HG02973 (cell line): ENCODE measurements around the gene TRIM54.
A peak's percentile ranks its signal among the peaks of the same experiment; 100 is the strongest.
"Not testable (repeated sequence)": the region's sequence is repeated elsewhere in the genome, so short reads cannot be mapped to it uniquely, and the experiment has no call there.

ENCODE experiments used
- ATAC-seq: cut with Tn5 transposase; IDR thresholded peaks from one replicate; pipeline ENCODE4 v1.9.1; 2021; ENCODE audit warnings: moderate library complexity; ENCODE audit not compliant: unreplicated experiment

The TRIM54 gene

DNA sequence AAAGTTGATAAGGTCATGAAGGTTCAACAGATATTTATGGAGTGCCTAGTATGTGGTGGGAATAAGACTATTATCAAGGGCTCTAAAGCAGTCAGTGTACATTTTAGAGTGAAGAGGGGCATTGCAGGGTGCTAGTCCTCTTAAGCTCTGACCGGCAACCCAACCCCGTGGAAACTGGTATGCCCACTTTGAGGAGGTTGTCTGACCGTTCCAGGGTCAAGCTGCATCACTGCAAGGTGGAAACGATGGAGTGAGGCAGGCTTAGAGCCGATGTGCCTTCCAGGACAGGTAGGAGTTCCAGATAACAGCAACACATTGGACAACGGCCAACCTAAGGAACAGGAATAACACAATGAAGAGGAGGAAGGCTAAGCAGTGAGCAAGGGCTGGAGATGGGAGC, 27.4 kb downstream of the TRIM54 start:
- ATAC-seq: no peak

DNA sequence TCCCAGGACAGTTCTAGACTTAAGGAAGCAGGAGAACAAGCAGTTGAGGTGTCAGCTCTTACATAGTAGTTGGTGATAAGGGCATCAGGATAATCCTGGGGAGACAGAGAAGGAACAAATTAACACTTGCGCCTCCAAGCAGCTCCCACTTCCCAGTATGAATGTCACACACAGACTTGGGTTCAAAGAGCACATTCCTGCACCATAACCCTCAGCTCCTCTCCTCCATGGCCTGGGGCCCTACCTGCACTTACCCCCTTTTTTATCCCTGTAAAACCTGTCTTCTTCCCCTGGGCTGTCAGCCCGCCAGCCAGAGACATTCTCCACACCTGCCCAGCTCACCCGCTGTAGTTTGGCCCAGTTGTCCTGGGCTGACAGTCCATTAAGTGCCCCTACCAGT, 29.9 kb downstream of the TRIM54 start:
- ATAC-seq: no peak

DNA sequence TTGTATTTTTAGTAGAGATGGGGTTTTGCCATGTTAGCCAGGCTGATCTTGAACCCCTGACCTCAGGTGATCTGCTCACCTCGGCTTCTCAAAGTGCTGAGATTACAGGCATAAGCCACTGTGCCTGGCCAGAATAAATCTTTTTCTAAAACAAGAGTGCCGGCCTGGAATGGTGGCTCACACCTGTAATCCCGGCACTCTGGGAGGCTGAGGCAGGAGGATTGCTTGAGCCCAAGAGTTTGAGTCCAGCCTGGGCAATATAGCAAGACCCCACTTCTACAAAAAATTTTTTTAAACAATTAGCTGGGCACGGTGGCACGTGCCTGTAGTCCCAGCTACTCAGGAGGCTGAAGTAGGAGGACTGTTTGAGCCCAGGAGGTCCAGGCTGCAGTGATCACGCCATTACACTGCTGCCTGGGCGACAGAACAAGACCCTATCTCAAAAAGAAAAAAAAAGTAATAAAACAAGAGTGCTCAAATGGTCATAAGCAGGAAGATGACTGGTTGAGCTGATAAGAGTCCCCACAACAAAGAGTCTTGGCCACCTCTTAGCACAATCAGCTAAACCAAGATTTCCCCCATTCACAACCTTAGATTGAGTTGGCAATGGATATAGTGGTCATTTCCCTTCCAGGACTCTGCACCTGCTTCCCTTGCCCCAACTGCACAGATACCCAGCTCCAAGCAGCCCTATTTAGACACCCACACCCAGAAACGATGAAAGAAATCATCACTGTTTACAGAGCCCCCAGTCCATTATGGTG, 31.8 kb downstream of the TRIM54 start:
- ATAC-seq: no peak

DNA sequence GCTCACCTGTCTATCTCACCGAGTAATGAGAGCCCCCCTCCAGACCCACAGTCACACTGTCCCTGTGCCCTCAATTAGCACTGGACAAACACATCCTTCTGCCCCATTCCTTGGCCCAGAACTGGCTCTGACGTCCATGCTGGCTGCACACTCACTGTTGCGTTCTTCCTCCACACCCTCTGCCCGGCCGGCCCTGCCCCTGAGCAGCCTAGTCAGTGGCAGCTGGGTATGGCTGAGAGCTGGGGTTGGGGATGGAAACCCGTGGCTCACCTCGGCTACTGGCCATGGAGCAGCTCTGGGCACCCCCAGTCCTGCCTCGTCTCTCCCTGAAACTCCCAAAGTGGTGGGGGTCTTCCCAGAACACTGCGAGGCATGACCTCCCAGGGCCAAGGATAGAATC, 32.5 kb downstream of the TRIM54 start:
- ATAC-seq: no peak

DNA sequence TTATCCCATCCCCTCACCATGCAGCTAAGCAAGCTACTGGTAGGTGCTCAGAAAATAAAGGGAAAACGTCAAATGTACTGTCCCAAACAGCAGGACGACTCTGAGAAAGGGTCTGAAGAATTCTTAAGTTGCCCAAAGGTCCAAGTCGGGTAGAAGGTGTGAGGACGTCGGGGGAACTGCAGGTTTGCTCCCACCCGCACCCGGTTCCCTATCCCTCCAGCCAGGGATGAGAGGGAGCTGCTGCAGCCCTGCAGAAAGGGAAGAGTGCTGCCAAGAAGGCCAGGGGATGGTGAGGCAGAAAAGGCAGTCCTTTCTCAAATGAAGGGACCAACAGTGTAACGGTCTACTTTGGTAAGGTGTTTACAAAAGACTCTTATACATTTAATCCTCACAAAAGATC, 32.9 kb downstream of the TRIM54 start:
- ATAC-seq: no peak

DNA sequence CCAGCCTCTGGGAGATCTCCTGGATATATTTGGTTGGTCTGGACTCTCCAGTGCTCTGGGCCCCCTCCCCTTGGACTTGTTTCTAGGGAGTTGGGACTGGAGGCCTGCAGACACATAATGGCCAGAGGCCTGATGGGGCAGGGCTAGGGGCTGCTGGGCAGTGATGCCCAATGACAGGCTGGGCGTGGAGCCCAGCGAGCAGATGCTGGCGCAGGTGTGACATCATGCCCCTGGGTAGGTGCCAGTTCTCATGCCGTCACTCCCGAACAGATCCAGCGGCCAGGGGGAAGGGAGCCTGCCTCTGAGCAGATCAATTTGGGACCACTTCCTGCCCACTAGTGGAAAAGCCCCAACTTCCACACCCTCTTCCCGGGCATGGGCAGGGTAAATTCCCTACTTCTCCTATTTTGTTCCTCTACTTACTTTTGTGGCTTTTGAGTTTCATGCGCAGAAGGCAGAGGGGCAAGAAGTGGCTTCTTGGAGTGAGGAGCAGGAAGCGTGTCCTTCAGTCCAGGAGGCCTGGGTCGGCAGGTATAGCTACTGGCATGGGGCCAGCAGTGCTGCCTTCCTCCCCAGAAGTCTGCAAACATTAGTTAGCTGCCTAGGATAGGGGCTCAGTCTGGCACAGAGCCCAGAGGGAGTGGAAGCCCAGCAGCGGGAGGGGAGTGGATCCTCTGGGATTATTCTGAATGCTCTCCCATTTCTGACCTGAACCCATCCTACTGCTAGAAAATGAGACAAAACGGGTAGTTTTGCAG, 34.6 kb downstream of the TRIM54 start:
- no peak for ATAC-seq

DNA sequence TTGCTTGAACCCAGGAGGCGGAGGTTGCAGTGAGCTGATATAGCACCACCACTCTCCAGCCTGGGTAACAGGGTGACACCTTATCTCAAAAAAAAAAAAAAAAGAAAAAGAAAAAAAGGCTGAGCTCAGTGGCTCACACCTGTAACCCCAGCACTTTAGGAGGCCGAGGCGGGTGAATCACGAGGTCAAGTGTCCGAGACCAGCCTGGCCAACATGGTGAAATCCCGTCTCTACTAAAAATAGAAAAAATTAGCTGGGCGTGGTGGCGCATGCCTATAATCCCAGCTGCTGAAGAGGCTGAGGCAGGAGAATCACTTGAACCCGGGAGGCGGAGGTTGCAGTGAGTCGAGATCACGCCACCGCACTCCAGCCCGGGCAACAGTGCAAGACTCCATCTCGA, 37.6 kb downstream of the TRIM54 start:
- ATAC-seq: not testable (repeated sequence)

DNA sequence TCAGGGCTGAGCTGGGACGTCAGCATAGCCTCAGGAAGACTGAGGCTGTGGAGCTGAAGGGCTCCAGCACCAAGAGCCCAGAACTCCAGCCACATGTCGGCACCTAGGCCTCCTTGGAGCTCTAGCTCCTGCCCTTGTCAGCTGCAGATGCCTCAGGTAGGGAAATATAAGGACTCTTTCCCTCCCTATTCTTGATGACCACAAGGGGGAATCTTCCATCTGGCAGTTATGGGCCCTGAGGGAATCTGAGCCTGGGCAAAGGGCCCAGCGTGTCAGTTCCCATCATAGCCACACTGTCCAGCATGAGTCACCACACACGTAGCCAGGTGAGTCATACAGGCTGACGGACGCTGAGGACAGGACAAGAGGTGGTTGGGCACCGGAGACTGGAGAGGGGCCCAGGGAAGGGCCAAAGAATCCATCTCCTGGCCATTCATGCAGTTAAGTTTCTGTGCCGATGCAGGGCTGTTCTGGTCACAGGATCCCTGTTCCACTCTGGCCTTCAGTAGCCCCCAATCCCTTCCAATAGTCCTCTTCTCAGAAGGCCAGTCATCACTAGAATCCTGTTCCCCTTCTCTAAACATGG, 38.8 kb downstream of the TRIM54 start:
- no peak for ATAC-seq

DNA sequence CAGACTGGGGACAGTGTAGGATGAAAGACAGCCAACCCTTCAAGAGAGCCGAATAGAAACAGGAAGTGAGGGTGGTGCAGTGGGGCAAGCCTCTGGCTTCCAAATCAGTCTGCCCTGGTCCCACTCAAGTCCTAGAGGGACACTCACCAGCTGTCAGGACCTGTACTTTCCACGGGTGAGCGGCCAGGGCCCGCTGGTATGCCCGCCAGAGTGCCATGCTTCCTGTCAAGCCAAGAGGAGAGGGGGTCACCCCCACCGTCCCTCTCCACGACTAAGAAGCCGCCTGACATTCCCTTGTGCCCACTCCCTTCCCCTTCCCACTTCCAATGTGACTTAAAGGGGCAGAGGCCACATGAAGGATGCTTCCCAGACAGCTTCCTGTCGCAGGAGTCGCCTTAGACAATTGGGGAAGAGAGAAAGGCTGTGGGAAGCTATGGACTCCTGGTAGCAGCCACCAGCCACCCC, 40.1 kb downstream of the TRIM54 start:
- no peak for ATAC-seq

DNA sequence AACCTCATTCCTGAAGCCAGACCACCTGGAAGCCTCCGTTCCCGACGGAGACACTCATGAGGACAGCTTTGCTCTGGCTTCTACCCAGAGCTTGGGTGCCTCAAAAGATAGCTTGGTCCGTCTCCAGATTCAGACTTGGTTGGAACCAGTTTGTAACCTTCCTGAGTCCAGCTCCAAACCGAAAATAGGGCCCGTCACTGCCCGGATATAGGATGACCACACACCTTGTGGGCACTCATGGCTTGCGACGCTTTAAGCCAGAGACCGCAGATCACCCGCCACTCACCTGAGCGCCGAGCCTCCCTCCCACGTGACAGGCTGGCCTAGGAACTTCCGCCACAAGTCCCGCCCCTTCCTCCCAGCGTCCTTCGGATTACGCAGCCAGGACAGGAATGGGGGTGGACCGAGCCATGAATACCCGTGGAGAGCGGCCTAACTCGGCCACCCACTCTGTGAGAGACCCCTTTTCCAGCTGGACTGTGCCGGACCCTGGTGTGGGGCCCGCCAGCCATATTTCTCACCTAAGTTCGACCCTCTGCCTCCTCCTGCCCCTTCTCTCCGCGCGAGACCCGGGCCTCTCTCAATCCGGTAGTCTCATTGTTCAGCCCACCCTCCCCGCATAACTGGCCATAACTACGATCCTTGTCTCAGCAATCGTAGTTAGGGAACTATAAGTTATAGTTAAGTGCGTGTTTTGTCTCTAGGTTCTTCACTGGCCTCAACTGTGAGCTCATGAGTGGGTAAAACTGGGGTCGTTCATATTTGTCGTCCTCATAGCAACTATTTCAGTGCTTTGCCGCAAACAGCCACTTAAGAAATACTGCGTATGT, 40.8 kb downstream of the TRIM54 start, which contains the start of gene MPV17:
Gene MPV17 (minus strand): TSS at position 332 of the 830 bp plus-strand sequence. CDS start 580 bp downstream, outside the sequence.
- ATAC-seq: peak; percentile 86

DNA sequence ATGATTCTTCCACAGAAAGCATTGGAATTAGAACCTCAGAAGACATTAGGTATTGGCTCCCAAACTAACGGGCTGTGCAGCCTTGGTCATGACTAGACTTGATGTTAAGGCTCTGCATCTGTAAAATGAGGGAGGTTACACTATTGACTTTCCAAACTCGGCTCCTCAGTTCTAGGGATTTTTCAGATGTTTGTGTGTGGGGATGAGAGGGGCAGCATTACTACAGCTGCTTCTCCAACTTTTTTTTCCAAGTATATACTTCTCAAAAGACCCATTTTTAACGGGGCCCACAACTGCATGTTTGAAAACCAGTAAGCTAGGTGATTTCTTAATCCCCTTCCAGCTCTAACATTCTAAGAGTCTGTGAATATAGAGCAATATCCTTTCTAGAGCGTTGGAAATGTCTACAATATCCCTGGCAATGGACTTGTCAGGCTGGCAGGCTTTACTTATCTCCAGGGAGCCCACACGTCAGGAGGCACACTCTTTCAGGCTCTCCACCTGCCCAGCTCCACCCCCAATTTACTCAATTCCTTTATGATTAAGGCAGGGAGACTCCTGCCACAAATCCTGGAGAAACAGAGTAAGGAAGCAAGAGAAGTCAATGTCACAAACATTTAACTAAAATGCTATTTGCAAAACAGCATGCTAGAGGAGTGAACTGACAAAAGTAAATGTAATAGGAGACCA, 41.5 kb downstream of the TRIM54 start:
- no peak for ATAC-seq

DNA sequence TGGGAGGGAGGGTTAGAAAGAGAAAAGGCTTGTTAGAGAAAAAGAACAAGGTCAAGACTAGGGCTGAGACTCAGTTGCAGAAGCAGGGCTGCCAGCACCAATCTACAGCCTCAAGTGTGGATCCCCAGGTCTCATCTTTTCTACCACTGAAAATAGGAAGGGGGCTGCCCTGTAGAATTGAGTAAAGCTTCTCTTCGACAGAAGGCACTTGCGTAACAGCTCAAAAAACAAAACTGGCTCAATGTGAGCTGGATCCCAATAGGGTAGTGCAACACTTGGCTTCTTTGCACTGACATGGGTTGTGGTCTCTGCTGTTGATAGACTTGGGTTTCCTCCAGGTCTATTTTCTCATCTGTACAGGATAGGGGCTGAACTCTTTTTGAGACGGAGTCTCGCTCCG, 42.5 kb downstream of the TRIM54 start:
- ATAC-seq: no peak

DNA sequence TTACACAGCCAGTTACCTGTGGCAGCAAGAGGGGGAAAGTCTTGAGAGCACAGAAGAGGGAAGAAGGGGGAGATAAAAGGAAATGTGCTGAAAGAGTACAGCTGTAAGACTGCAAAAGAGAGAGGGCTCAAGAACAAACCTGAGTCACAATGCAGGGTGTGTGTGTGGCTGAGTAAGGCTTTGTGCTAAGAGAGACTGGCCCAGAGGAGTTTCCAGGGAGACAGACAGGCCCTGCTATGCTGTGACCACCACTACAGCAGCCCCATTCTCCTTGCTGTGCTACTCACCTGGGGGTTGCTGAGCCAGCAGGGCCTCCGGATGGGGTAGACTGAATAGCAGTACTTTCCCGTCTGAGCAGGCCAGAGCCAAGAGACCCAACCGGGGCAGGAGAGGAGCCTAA, 53.1 kb downstream of the TRIM54 start:
- no peak for ATAC-seq

DNA sequence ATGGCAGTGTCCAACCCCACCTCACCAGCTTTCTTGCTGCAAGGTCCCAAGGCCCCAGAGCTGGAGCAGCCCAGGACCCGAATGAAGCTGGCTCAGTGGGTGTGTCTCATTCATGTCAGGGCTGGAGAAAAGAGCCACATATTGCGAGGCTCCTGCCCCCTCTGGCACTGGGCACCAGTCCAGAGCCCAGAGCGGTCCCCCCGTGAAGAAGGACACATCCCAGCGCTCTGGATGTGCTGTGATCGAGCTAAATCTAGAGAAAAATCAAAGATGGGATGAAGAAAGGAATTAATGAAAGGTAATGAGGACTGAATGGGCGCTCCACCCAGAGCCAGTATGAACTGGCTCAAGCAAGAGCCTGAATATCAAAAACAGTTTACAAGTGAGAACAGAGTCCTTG, 53.9 kb downstream of the TRIM54 start:
- ATAC-seq: no peak

DNA sequence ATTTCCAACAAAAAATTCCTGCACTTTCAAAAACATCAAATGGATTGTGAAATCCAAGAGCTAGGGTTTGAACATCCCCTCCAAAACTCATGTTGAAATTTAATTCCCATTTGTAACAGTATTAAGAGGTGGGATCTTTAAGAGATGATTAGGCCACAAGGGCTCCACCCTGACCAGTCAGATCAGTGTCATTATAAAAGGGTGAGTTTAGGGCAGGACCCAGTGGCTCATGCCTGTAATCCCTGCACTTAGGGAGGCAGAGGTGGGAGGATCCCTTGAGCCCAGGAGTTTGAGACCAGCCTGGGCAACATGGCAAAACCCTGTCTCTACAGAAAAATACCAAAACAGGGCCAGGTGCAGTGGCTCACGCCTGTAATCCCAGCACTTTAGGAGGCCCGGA, 65.4 kb downstream of the TRIM54 start:
- ATAC-seq: no peak

DNA sequence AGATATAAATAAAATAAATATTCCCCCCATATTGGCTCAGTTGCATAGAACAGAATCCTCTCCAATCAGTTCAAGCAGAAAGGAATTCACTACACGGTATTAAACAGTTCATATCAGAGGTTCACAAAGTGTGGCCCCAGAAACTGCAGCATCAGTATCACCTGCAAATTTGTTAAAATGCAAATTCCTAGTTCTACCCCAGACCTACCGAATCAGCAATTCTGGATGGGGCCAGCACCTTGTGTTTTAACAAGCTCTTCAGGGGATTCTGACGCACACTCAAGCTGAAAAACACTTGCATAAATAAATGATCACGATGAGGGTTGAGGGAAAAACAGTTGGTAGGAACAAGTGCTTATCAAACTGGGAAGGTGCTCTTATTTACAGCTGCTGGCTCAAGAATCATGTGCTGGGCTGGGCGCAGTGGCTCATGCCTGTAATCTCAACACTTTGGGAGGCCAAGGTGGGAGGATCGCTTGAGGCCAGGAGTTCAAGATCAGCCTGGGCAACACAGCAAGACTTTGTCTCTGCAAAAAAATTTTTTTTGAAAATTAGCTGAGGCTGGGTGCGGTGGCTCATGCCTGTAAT, 68.0 kb downstream of the TRIM54 start:
- no peak for ATAC-seq

DNA sequence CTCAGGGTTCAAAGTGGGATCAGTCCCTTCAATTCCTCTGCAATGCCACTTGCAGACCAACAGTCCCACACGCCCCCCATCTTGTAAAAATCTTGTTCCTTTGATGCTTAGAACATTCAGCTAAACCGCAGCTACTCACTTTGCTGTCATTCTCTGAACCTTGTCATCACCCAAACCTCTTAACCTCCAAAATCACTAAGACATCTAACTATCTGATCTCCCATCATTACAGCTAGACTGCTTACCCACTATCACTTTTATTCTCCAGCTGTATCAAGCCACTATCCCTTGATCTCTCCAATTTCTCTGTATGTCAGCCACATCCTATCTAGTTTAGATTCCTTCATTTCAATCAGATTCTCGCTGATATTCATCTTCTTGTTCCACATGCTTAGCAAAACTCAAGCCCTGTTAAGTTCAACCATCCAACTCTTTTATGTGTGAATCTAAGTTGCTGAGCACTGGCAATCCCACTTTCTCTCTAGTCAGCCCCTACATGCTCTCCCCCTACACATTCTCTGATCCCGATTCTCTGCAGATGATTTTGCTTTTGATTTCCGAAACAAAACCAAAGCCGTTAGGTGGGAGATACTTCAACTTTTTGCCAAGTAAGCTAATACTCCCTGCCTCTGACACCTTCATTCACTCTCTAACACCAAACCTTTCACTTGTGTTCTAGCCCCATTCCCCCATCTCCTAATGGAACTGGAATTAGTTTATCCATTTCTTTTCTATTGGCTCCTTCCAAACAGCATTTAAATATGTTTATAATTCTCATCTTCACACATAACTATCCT, 69.8 kb downstream of the TRIM54 start:
- ATAC-seq: no peak

DNA sequence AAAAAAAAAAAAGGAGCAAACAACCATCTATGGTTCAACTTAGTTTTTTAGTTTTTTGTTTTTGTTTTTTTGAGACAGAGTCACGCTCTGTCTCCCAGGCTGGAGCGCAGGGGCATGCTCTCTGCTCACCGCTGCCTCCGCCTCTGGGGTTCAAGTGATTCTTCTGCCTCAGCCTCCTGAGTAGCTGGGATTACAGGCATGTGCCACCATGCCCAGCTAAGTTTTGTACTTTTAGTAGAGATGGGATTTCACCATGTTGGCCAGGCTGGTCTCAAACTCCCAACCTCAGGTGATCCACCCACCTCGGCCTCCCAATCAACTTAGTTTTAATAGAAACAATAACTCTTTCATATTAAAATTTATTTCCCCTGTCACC, 71.1 kb downstream of the TRIM54 start:
- ATAC-seq: not testable (repeated sequence)
